RWPE1 (cell line): ENCODE results near the gene FUT7.

ENCODE experiments used
- CTCF ChIA-PET: fragments of 350-600 bp; sonication (Branson Sonifier 250); formaldehyde crosslinking; extraction: SDS; loops from one replicate; lab custom pipeline; 2021; lab: Yijun Ruan, JAX
- POLR2A ChIA-PET: fragments of 400-600 bp; formaldehyde crosslinking; extraction: SDS; loops from one replicate; lab custom pipeline; 2020; ENCODE audit warnings: antibody characterized with exemption; ENCODE audit not compliant: low non-redundant PET; lab: Yijun Ruan, JAX
- DNase-seq: peaks from one replicate; pipeline ENCODE4 v3.0.0; 2012; ENCODE audit warnings: low spot score
- H3K27ac ChIP-seq: fragments of 450-650 bp; 2 replicates; pipeline ENCODE4 v1.5.1; 2017
- TF ChIP-seq, protein P1 (sequence below): fragments of 450-650 bp; conservative IDR thresholded peaks from 2 replicates; pipeline ENCODE4 v1.5.1; 2017; ENCODE audit warnings: low read depth, mild to moderate bottlenecking

The FUT7 gene

DNA sequence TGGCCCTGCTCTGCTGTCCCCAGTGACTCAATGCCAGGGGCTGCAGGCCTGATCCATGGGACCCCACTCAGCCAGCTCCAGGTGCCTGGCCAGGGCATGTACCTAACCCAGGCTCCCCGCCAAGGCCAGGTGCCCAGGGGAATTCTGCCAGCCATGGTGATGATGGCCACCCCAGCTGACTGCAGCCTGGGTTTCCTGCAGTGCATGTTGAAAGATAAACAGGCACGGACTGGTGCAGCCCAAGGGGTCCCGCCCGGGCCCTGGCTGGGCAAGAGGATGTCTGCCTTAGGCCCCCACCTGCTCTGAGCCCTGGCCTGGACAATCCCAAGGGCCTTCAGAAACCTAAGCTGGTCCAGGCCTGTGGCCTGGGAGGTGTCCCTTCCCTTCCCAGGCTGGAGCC, 5.1 kb downstream of the FUT7 start:
- peak overlapping the region; percentile 81 for H3K27ac ChIP-seq
- ChIA-PET CTCF (interaction anchor here (0.6 to 4.7 kb wide), 6 partner anchors 9 to 427 kb away, joined by 3 to 44 read pairs (median 5); partner anchors contain the start of gene NPDC1), POLR2A (no interaction called here)
- no peak for DNase-seq
- TF ChIP-seq, protein P1, sequence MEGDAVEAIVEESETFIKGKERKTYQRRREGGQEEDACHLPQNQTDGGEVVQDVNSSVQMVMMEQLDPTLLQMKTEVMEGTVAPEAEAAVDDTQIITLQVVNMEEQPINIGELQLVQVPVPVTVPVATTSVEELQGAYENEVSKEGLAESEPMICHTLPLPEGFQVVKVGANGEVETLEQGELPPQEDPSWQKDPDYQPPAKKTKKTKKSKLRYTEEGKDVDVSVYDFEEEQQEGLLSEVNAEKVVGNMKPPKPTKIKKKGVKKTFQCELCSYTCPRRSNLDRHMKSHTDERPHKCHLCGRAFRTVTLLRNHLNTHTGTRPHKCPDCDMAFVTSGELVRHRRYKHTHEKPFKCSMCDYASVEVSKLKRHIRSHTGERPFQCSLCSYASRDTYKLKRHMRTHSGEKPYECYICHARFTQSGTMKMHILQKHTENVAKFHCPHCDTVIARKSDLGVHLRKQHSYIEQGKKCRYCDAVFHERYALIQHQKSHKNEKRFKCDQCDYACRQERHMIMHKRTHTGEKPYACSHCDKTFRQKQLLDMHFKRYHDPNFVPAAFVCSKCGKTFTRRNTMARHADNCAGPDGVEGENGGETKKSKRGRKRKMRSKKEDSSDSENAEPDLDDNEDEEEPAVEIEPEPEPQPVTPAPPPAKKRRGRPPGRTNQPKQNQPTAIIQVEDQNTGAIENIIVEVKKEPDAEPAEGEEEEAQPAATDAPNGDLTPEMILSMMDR, result no peak

DNA sequence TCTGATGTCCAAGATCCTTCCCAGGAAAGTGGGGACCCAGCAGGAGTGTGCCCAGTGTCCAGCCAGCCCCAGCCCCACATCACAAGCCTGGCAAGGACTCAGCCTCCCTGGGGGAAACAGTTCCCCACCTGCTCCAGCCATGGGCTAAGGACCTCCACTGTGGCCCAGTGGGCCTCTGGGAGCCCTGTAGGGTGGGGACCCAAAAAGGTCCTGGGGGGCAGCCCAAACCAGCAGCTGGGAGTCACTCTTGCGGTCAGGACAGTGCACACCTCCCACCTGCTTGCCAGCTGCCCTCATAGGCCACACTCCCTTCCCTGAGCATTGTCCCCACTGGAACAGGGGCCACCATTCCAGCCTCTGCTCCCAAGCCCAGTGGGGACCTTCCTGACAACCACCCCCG, 5.5 kb downstream of the FUT7 start:
- TF ChIP-seq, protein P1, result no peak
- H3K27ac ChIP-seq, result peak overlapping the region; percentile 81
- no peak for DNase-seq
- ChIA-PET CTCF (interaction anchor here (0.5 to 4.7 kb wide), 6 partner anchors 10 to 190 kb away, joined by 3 to 44 read pairs (median 5); partner anchors contain the start of gene NPDC1), POLR2A (no interaction called here)

DNA sequence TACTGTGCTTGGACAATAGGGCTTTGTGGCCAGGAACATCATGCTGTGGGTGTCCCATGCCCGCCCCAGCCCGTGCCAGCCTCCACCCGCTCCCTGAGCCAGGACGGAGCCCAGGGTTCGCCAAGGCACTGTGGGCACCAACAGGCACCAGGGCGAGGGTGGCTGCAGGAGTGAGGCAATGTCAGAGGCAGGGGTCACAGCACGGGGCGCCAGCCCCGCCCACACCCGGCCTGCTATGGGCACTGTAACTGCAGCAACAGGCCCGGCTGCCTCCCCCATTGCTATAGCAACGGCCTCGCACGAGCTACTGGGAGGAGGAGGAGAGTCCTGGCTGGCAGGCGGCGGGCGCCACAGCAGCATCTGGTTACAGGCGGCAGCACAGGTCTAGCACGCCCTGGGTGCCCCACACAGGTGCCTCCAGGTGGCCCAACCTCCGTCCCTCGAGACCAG, 6.3 kb downstream of the FUT7 start:
- H3K27ac ChIP-seq, result peak overlapping the region; percentile 81
- ChIA-PET POLR2A (interaction anchor here (1.2 kb wide), 1 partner anchor 33 kb away, joined by 5 read pairs; the partner anchor contains the start of gene PAXX), CTCF (interaction anchor here (0.6 to 4.7 kb wide), 6 partner anchors 11 to 131 kb away, joined by 3 to 44 read pairs (median 4); partner anchors contain the start of gene NPDC1)
- TF ChIP-seq, protein P1, result no peak; the same call in 1 of the 2 replicates
- DNase-seq, result peak; percentile 61

DNA sequence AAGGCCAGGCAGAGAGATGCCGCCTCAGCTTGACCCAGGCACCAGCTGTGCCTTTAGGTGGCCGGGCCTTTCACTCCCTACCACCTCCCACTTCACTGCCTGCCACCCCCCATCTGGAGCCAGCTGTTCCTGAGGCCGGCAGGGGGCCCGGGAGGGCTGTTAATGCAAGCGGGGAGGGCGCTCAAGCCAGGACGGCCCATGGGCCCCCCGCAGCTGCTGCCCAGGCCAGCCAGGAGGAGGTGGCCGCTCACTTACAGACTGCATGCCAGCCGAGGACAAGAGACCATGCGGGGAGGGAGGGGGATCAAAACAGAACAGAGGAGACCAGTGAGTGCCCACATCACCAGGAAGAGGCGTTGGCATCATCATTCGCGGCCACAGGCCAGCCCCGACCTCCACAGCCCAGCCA, 8.3 kb downstream of the FUT7 start:
- no peak for DNase-seq
- CTCF ChIA-PET, result interaction anchor here (0.5 to 6.1 kb wide), 4 partner anchors 11 to 279 kb away, joined by 3 to 36 read pairs (median 4); partner anchors contain the start of gene NRARP
- H3K27ac ChIP-seq, result peak overlapping the region; percentile 81
- POLR2A ChIA-PET, result no interaction called here
- TF ChIP-seq, protein P1, result no peak

DNA sequence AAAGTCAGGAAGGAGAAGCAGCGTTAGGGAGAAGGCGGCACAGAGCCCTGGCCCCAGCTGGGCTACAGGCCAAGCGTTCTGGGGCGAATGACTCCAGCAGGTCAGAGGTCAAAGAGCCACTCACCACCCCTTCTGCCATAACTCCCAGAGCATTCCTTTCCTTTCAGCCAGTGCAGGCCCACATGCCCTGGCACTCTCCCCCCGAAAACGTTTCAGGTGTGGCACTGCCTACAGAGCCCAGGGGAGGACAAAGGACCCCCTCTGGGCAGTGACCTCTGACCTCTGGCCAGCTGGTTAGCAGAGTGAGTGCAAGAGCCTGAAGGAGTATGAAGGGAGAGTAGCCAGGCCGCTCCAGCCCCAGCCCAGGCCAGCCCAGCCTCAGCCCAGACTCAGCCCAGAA, 8.7 kb downstream of the FUT7 start:
- DNase-seq, result no peak
- ChIA-PET CTCF (interaction anchor here (0.6 to 6.1 kb wide), 3 partner anchors 12 to 279 kb away, joined by 3 to 36 read pairs (median 4); partner anchors contain the start of gene NRARP), POLR2A (no interaction called here)
- TF ChIP-seq, protein P1, result no peak
- peak overlapping the region; percentile 81 for H3K27ac ChIP-seq

DNA sequence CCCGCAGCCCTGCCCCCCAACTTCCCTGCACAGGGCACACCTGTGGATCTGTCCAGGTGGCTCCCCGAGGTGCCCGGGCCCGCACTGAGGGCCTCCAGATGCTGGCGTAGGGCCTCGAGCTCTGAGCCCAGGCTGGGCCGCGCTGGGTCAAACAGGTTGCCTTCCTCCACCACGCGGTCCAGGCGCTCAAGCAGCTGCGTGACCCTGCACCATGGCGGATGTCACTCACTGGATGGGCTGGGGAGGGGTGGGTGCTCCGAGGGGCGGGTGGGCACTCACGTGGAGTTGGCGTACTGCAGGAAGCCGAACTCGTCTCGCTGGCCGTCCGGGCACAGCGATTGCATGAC, 9.3 kb downstream of the FUT7 start:
- H3K27ac ChIP-seq, result peak overlapping the region; percentile 81
- TF ChIP-seq, protein P1, result no peak
- no peak for DNase-seq
- ChIA-PET POLR2A (no interaction called here), CTCF (interaction anchor here (0.6 to 6.1 kb wide), 3 partner anchors 12 to 62 kb away, joined by 3 to 36 read pairs (median 7); no protein-coding TSS in a partner anchor)
